Measurements from ENCODE around the gene LCAT.
A peak's percentile ranks its signal among the peaks of the same experiment; 100 is the strongest.
"Not testable (repeated sequence)": the region's sequence is repeated elsewhere in the genome, so short reads cannot be mapped to it uniquely, and the experiment has no call there.

Gene LCAT, protein sequence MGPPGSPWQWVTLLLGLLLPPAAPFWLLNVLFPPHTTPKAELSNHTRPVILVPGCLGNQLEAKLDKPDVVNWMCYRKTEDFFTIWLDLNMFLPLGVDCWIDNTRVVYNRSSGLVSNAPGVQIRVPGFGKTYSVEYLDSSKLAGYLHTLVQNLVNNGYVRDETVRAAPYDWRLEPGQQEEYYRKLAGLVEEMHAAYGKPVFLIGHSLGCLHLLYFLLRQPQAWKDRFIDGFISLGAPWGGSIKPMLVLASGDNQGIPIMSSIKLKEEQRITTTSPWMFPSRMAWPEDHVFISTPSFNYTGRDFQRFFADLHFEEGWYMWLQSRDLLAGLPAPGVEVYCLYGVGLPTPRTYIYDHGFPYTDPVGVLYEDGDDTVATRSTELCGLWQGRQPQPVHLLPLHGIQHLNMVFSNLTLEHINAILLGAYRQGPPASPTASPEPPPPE

DNA sequence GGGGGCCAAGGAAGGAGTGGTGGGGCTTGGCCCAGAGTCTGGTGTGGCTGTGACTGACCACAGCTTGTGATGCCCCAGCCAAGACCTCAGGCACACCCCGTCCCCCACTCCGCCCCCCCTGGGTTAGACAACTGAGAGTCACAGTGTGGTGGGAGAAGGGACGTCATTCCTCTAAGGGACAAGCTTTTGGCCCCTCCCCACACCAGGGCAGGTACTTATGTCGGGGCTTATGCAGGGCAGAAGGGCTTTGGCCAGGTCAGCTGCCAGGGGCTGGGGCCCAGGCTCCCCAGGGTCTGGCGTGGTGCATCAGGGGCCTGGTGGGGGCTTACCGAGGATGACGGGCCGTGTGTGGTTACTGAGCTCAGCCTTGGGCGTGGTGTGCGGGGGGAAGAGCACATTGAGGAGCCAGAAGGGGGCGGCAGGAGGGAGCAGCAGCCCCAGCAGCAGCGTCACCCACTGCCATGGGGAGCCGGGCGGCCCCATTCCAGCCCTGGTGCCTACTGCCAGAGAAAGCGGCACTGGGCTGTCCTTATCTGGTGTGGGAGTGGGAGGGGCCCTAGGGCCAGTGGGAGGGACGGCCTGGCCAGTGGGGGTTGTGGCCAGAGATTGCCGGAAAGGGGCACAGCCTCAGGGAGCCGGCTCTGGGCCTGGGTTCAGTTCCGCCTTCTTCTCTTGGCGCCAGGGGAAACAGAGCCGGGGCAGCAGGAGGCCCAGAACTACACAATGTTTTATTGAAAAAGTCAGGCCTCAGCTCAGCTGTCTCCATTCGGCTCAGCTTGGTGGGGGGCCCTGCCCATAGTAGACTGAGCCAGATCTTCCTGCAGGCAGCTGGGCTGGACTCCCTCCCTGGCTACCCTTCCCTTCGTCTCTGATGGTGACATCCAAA, at the start of gene LCAT:
Gene LCAT (minus strand): TSS at position 502 of the 886 bp plus-strand sequence. CDS start 19 bp downstream, at position 483.
- DNase-seq, result no peak

DNA sequence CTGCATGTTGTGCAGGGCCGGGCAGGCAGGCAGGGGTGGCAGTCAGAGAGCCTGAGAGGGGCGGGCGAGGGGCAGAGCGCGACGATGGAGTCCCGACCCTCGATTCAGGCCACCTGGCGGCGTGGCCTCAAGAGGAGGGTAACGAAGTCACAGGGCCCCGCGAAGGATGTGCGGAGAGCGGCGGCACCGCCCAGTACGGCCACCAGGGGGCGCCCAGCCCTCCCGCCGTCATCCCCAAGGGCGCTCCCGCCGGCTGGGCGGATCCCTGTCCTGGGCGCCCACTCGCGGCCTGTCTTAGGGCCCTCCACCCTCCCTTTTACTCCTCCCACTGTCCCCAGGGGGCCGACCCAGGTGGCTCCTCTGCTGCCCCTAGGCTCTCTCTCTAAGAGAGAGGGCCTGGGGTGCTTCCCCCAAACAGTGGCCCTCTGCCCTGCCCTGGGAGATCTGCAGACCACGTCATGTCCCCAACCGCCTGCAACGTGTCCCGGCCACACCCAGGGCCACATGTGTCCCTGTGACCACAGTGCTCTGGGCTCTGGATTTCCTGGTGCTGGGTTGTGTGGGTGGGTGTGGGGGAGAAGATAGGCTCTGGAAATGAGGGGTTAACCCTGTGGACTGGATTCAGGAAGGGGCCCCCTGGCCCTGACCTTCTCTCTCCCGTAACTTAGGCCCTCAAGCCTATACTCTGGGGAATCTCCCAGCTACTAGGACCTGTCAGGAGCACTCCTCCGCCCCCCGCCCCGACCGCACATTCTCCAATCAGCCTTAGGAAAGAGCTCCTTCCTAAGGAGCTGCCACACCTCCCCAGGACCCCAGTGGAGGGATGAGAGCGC, 49.5 kb upstream of the LCAT start:
- DNase-seq, result peak; percentile 7

DNA sequence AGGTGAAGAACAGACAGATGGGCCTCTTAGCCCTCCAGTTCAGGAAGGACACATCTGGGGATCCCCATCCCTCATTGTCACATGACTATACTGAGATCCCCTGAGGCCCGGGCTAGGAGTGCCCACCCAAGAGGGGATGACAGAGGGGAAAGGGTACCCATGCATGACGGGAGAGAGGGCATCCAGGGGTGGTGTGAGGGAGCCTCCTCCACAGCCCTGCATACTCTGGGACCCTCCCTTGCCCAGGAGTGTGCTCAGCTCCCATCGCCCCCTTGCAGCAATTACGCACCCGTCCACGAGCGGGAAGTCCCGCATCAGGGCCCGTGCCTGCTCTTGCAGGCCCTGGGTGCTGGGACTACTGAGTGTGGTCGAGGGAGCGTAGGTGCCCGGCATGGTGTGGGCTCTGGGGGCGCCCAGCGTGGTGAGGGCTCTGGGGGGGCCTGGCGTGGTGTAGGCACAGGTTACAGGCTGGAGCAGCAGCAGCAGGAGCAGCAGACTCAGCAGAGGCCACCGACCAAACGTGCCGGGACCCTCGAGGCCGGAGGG, 48.8 kb upstream of the LCAT start:
- DNase-seq, result no peak

DNA sequence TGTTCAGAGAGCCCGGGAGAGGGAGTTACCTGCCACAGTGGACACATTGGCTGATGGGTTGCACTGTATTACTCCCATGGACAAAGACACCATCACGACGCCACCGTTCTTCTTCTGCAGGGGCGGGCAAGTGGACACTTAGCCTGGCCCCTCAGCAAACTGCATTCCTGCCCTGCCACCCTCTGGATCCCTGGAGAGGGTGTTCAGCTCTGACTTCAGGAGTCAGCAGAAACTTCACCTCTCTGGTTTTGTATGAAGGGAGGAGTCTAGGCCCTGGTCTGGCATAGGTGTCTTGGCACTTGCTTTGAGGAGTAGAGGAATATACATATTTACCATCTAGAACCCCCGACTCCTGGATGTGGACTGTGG, 46.1 kb upstream of the LCAT start:
- no peak for DNase-seq

DNA sequence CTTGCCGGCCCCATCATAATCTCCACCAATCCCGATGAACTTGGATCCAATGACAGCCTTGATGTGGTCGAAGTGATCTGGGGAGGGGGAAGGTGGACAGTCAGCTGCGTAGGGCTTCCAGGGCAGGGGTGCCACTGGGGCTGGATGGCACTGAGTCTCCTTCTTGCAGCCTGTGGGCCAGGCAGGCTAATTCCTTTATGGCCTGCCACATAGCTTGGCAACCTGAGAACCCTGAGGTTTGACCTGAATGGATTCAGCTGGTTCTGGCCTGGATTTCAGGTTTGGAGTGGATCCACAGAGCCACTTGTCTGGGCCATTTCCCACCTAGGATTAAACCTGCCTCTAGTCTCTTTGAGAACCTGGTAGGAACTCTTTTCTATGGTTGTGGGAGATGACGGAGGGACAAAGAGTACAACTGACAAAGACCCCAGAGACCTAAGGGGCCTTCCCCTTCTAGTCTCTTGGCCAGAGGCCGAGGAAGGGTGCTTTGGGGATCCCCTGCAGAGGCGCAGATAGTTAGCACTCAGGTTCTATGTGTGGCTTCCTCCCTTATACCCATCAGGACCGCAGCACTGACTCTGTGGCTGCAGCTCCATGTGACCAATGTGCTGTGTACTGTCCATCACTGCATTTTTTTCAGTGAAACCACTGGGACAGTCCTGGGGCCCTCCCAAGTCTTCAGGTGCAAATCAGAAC, 45.5 kb upstream of the LCAT start:
- no peak for DNase-seq

DNA sequence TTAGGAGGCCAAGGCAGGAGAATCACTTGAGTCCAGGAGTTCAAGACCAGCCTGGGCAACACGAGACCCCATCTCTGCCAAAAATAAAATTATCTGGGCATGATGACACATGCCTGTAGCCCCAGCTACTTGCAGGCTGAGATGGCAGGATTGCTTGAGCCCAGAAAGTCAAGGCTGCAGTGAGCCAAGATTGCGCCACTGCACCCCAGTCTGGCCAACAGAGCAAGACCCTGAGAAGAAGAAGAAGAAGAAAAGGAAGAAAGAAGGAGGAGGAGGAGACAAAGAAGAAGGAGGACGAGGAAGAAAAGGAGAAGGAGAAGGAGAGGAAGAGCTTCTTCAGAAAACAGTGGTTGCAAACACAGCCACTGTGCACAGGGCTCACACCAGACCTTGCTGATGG, 44.8 kb upstream of the LCAT start:
- DNase-seq, result no peak

DNA sequence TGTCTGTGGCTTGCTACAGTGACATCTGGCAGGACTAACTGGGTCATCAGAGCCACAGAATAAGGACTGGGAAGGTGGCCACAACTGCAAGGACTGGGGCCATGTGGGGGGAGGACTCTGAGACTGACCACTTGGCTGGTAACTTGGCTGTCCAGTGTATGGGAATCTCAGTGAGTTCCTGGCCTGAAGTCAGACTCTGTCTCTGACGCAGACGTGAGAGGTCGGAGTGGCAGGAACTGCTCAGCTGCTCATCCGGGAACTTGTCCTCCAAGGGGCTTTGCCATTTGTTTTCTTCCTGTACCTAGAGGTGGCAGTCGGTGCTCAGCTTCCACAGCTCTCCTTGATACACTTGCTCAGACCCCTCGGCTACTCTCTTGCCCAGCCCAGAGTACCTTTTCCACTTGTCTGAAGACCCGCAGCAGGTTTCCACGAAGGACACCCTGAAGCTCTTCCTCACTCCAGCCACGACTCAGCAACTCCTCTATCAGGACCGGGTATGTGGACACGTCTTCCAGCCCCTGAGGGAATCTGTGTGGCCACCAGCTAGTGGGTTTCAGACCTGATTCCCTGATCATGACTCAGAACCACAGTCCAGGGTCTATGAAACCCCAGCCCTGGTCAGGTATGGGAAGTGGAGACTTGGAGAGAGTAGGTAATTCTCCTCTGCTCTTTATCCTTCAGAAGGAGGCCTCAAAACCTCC, 43.7 kb upstream of the LCAT start:
- no peak for DNase-seq

DNA sequence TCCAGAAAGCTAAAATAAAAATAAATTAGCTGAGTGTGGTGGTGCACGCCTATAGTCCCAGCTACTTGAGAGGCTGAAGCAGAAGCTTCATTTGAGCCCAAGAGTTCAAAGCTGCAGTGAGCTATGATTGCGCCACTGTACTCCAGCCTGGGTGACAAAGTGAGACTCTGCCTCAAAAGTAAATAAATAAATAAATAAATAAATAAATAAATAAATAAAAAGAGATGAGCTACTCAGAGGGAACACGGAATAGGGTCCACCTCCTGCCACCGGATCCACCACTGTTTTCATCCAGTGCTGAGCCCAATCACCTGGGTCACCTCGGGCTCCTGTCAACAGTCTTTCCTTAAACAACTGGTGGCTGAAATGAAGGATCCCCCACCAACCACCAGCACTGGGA, 43.0 kb upstream of the LCAT start:
- no peak for DNase-seq

DNA sequence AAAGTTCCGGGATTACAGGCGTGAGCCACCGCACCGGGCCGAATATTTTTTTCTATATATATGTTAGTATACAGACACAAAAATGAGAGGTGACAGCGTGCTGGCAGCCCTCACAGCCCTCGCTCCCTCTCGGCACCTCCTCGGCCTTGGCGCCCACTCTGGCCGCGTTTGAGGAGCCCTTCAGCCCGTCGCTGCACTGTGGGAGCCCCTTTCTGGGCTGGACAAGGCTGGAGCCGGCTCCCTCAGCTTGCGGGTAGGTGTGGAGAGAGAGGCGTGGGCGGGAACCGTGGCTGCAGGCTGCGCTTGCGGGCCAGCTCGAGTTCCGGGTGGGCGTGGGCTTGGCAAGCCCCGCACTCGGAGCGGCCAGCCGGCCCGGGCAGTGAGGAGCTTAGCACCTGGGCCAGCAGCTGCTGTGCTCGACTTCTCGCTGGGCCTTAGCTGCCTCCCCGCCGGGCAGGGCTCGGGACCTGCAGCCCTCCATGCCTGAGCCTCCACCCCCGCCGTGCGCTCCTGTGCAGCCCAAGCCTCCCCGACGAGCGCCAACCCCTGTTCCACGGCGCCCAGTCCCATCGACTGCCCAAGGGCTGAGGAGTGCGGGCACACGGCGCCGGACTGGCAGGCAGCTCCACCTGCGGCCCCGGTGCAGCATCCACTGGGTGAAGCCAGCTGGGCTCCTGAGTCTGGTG, 38.2 kb upstream of the LCAT start:
- no peak for DNase-seq

DNA sequence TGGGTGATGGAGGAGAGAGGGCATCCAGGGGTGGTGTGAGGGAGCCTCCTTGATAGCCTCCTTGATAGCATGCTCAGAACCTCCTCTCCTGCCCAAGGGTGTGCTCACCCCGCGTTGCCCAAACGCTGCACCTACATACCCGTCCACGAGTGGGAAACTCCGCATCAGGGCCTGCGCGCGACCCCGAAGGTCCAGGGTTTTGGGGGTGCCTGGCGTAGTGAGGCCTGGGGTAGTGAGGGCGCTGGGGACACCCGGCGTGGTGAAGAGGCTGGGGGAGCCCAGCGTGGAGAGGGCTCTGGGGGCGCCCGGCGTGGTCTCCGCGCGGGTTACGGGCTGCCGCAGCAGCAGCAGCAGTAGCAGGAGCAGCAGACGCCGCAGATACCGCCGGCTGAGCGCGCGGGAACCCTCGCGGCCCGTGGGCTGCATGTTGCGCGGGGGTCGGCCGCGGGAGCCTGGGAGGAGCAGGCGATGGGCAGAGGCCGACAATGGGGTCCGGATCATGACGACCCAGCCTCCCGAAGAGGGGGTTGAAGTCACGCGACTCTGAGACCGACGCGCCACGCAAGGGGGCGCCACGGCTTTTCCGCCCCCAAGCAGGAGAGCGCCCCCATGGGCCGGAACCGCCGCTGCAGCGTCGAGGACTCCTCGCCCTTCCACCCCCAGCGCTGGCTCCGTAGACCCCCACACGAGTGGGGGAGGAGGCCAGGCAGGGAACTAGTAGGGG, 36.2 kb upstream of the LCAT start, which contains the start of gene DPEP3:
Gene DPEP3 (minus strand): TSS at position 545 of the 724 bp plus-strand sequence. CDS start 119 bp downstream, at position 426.
- no peak for DNase-seq

DNA sequence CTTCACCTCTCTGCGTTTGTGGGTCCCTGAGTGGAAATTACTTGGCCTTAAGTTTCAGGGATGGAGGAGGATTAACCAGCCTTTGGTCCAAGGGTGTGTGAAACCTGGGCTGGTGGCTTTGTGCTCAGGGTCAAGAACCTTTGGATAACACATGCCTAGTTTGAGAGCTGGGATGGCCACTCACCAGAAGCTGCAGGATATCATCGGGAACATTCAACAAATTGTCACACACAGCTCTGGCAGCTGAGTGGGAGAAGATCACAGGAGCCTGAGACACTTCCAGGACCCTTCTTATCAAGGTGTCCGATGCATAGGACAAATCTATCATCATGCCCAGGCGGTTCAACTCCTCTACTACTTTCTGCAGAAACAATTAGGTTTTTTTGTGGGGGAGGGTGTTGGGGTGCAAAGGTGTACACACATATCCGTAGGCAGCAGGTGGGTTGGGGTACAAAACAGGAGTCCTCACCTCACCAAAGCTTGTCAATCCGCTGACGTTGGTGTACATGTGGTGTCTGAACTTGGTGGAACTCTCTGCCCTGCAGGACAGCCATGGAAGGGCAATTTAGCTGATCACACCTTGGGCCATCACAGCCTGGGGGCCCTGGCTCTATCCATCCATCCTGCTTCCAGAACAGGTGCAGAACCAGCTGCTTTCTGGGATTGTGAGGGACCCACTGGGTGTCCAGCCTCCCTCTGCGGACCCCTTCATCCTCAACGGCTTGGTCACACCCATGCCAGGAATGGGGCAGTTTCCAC, 33.7 kb upstream of the LCAT start:
- no peak for DNase-seq

DNA sequence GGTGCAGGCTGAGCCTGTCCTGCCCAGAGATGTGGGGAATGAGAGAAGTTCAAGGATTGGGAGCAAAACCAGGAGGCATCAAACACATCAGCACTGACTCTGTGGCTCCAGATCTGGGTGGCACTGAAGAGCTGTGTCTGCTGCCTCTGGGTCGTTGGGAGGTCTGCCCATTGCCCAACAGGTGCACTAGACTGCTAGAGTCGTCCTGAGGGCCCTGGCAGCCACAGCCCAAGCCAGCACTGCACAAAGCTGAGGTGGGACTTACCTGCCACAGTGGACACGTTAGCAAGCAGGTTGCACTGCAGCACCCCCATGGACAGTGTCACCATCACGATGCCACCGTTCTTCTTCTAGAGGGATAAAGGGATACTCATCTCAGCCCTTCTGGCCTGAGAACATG, 33.1 kb upstream of the LCAT start:
- no peak for DNase-seq

DNA sequence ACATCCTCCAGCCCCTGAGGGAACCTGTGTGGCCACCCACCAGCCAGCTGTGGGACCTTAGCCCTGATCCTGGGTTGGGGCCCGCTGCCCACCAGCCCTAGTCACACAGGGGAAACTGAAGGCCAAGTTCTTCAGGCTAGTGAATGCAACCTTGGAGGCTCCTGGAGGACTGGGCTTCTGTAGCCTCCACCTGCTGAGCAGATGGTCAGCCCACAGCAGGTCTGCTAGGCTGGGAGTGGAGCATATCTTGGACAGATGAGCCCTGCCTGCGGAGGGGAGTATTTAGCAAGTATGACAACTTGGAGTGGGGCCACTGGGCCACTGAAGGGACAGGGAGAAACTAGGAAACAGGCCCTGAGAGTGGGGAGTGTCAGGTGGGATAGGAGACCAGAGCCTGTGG, 32.3 kb upstream of the LCAT start:
- DNase-seq, result no peak

DNA sequence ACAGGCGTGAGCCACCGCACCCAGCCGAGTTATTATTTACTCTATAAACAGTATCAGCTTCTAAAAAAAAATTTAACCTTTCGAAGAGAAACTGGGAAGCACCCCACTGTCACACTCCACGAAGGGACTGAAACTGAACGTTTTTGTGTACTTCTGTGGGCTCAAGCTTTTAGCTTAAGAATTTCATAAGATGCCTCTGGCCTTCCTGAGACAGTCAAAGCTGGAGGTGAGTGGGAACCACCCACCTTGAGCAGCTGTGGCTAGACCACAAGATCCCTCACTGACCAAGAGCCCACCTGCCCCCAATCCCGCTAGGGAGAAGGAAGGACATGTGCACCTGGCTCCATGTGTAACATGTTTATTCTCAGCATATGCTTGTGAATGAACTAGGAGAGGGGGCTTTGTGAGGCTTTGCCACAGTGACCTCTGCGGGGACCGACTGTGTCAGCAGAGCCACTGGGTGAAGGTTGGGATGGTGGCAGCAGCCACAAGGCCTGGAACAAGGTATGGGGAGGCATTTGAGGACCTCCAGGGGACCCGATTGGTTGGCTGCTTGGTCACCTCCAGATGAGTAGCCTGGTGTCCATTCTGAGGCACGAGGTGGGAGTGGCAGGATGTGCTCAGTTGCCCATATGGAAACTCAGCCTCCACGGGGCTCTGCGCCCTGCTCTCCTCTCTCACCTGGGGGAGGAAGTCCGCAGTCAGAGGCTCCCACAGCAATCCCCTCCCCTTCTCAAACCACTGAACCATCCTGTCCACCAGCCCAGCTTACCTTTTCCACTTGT, 31.6 kb upstream of the LCAT start:
- DNase-seq, result no peak

DNA sequence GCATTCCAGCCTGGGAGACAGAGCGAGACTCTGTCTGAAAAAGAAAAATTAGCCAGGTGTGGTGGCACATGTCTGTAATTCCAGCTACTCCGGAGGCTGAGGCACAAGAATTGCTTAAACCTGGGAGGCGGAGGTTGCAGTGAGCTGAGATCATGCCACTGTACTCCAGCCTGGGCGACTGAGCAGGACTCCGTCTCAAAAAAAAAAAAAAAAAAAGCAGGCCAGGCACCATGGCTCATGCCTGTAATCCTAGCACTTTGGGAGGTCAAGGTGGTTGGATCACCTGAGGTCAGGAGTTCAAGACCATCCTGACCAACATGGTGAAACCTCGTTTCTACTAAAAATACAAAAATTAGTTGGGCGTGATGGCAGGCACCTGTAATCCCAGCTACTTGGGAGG, 28.4 kb upstream of the LCAT start:
- DNase-seq, result not testable (repeated sequence)

DNA sequence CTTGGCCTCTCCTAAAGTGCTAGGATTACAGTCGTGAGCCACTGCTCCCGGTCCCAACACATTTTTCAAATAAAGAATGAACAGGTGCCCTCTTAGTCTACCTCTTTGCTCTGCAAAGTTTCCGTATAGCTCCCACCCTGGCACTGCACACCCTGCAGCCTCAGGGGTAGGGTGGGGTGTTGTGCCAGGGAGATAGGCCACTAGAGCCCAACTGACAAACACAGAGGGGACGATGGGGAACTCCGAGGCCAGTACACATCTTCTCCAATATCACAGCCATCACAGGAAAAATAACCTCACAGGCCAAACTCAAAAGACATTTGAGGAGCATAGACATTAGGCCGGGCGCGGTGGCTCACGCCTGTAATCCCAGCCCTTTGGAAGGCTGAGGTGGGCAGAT, 27.2 kb upstream of the LCAT start:
- DNase-seq, result no peak

DNA sequence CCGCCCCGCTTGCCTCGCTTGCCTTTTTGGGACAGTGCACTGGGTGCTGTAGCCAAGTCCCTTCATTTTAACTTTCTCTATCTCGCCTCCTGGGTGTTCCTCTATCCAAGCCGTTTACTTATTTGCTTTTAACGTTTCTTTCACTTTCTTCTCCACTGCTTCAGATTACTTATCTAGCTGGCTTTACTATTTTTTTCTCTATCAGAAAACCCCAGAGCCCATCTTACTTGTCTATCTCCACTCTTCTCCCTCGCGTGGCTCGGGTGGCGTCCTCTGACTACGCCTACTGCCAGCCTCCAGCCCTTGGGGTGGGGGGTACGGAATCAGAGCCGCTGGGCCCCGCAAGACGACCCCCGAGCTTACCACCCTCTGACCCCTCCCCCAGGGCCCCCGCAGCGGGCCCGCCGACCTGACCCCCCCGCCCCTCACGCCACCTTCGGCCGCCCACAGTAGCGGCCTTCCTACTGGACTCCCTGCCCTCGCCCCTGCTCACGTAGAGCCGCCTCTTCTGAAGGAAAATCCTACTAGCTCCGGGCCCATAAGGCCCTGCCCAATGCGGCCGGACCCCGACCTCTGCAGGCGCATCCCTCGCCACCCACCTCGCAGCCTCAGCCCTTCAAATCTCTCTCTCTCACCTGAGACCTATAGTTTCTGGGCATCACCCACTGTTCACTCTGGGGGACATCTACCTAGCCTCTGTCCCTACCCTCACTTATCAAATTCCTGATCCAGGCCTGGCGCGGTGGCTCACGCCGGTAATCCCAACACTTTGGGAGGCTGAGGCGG, 25.5 kb upstream of the LCAT start:
- no peak for DNase-seq

Measured in NCI-H748 treated with DMSO at 0.1 percent for 48 hours (cell line).